Measurements from ENCODE around the gene SLC35F6.

DNA sequence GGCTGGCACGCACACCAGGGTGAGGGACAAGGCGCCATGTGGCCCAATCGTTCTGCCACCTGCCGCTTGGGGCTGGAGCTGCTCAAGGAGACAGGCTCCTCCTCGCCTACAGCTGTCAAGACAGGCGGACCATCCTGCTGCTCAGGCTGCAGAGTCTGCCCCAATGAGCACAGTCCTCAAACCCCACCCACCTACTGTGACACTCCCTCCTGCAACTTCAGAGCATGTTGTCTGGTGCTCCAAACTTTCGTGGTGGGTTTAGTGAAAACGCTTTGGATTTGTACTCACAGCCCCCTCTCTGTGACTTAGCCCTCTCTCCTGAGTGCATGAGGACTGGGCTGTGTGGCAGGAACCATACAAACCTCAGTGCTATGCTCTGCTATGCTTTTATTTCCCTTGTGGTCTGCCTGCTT, 23.2 kb upstream of the SLC35F6 start:
- no peak for TF ChIP-seq POLR2AphosphoS5 (IDR thresholded peaks at IDR 0.05; ENCODE audit: borderline replicate concordance, low read depth, low read length)
- TF ChIP-seq EZH2 (IDR thresholded peaks at IDR 0.05), result no peak
- no peak for TF ChIP-seq FOXP2 (optimal IDR thresholded peaks at IDR 0.05; ENCODE audit: control extremely low read depth, extremely low read length, insufficient read depth)
